Measurements from ENCODE around the gene GNL1. TPM values are rescaled to one million over a fixed set of nuclear protein-coding genes. Genes with fewer than 3 reads are reported as not detected.

Gene GNL1
- total and polyA plus RNA-seq, 10 of the 15 experiments (the other 5 are each of a cell fraction or from before 2014, with no cell fraction given) = 0.18 to 64.5 (median 45.5) TPM

- TF ChIP-seq, protein P1, sequence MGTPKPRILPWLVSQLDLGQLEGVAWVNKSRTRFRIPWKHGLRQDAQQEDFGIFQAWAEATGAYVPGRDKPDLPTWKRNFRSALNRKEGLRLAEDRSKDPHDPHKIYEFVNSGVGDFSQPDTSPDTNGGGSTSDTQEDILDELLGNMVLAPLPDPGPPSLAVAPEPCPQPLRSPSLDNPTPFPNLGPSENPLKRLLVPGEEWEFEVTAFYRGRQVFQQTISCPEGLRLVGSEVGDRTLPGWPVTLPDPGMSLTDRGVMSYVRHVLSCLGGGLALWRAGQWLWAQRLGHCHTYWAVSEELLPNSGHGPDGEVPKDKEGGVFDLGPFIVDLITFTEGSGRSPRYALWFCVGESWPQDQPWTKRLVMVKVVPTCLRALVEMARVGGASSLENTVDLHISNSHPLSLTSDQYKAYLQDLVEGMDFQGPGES (IDR thresholded peaks at IDR 0.05) = no peak
- TF ChIP-seq YY1 (IDR thresholded peaks at IDR 0.05; ENCODE audit: low read depth, low read length) = 0 out of 2 replicates have a peak, but pooled peaks have one; percentile 63
- no peak for TF ChIP-seq CEBPB (IDR thresholded peaks at IDR 0.05; ENCODE audit: borderline replicate concordance in 1 of 2, low read depth in 2 of 2, low read length in 2 of 2)
- TF ChIP-seq NFIC (IDR thresholded peaks at IDR 0.05; ENCODE audit: low read depth, low read length) = no peak
- no peak for TF ChIP-seq EP300 (IDR thresholded peaks at IDR 0.05; ENCODE audit: borderline replicate concordance in 1 of 2, control insufficient read depth in 1 of 2, low read depth in 2 of 2, low read length in 2 of 2)
- no peak for TF ChIP-seq NFYB (IDR thresholded peaks at IDR 0.05; ENCODE audit: insufficient read depth, low read depth, low read length)
- no peak for TF ChIP-seq SKIL (IDR thresholded peaks at IDR 0.05; ENCODE audit: low read depth, poor library complexity, severe bottlenecking)
- TF ChIP-seq SIN3A (IDR thresholded peaks at IDR 0.05; ENCODE audit: low read depth, low read length) = no peak
- peak; percentile 77 for TF ChIP-seq RUNX3 (IDR thresholded peaks at IDR 0.05; ENCODE audit: low read length)
- TF ChIP-seq MTA2 (IDR thresholded peaks at IDR 0.05; ENCODE audit: low read depth) = peak; percentile 14; the same call in 1 of the 2 replicates
- no peak for TF ChIP-seq PML (IDR thresholded peaks at IDR 0.05; ENCODE audit: low read length)
- TF ChIP-seq, protein P2, sequence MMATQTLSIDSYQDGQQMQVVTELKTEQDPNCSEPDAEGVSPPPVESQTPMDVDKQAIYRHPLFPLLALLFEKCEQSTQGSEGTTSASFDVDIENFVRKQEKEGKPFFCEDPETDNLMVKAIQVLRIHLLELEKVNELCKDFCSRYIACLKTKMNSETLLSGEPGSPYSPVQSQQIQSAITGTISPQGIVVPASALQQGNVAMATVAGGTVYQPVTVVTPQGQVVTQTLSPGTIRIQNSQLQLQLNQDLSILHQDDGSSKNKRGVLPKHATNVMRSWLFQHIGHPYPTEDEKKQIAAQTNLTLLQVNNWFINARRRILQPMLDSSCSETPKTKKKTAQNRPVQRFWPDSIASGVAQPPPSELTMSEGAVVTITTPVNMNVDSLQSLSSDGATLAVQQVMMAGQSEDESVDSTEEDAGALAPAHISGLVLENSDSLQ (IDR thresholded peaks at IDR 0.05) = peak; percentile 39; the same call in 1 of the 2 replicates
Observed at GRCh38 chr6:30507849-30508827, 48.2 kb downstream of the GNL1 start (continued).

Measured in GM12878 (cell line).